ENCODE results near the gene RPS27. TPM values are rescaled to one million over a fixed set of nuclear protein-coding genes. Genes with fewer than 3 reads are reported as not detected.

The RPS27 gene
- polyA plus RNA-seq, 2 of the 4 experiments (the other 2 are of a cell fraction) = 4,831 to 5,586 TPM

GRCh38 chr1:153985341-153985912 is 5.1 kb upstream of the RPS27 start:
- 21% methylated on average over 7 of the region's 7 CpGs for WGBS (ENCODE audit: missing lambda C conversion rate)
- DNase-seq (ENCODE audit: low read depth in 1 of 2, low spot score in 1 of 2) = no peak
- Histone ChIP-seq H3K4me3 (peak overlapping the region; percentile 60), H3K4me1 (peaks cover 10% of the 10 kb centered on the region), H3K4me2 (peak overlapping the region; percentile 85), H3K27ac (peak overlapping the region; percentile 79 to 88), H3K9me3 (no peaks in the 10 kb centered on the region)
- CTCF ChIA-PET = interaction anchor here (0.5 to 5.4 kb wide), 20 partner anchors 10 to 633 kb away, joined by 3 to 90 read pairs (median 6); partner anchors contain the start of genes CREB3L4, DENND4B, JTB and SLC39A1
- no peak for FAIRE-seq
- POLR2A ChIA-PET = interaction anchor here (0.9 to 2.4 kb wide), 6 partner anchors 8 to 314 kb away, joined by 3 to 13 read pairs (median 6); partner anchors contain the start of genes CREB3L4, ILF2, JTB and SLC39A1
- TF ChIP-seq KDM1A (IDR thresholded peaks at IDR 0.05; ENCODE audit: low read depth) = no peak
- TF ChIP-seq FOSL2 (IDR thresholded peaks at IDR 0.05) = no peak
- peak; percentile 69 for TF ChIP-seq FOSL2 (CRISPR knock-in tag; IDR thresholded peaks at IDR 0.05)
- ATAC-seq = 0 out of 6 replicates have a peak, but pooled peaks of 1 of the 2 experiments have one; percentile 4

GRCh38 chr1:153985941-153986761 is 4.4 kb upstream of the RPS27 start, which contains the start of gene RAB13:
Gene RAB13, minus strand, starts transcription at chr1:153986339. Its CDS starts 103 bp downstream, at chr1:153986236.
- ChIA-PET CTCF (interaction anchor here (0.5 to 5.4 kb wide), 63 partner anchors 11 to 631 kb away, joined by 3 to 90 read pairs (median 4); partner anchors contain the start of genes CREB3L4, CRTC2, DENND4B and GATAD2B), POLR2A (interaction anchor here (0.6 to 2.4 kb wide), 8 partner anchors 9 to 454 kb away, joined by 3 to 13 read pairs (median 4); partner anchors contain the start of genes CREB3L4, ILF2, JTB and SLC39A1)
- Histone ChIP-seq H3K4me2 (peak within 1 kb of the TSS; percentile 85), H3K9me3 (no peaks in the 10 kb centered on the region), H3K27ac (peak within 1 kb of the TSS; percentile 79 to 88), H3K4me1 (peaks cover 10% of the 10 kb centered on the region), H3K4me3 (peak within 1 kb of the TSS; percentile 60)
- TF ChIP-seq BCL3 (IDR thresholded peaks at IDR 0.05) (peak; percentile 49; the same call in 1 of the 3 replicates), POLR2A (IDR thresholded peaks at IDR 0.05; ENCODE audit: low read length) (peak; percentile 38; the same call in 1 of the 2 replicates), CEBPB (IDR thresholded peaks at IDR 0.05) (no peak), SREBF2 (IDR thresholded peaks at IDR 0.05) (no peak), JUN (IDR thresholded peaks at IDR 0.05) (peak; percentile 25 to 33; a peak in 2 of 5 replicates), RFX5 (IDR thresholded peaks at IDR 0.05) (0 out of 2 replicates have a peak, but pooled peaks have one; percentile 26)
- FAIRE-seq (no peak), DNase-seq (ENCODE audit: low read depth in 1 of 2, low spot score in 1 of 2) (peak; percentile 84 to 94), ATAC-seq (peak; percentile 90 to 92)
- WGBS (ENCODE audit: missing lambda C conversion rate) = under 1% methylated on average over 18 of the region's 32 CpGs

GRCh38 chr1:153987621-153988020 is 2.9 kb upstream of the RPS27 start:
- no peak for DNase-seq (ENCODE audit: low read depth in 1 of 2, low spot score in 1 of 2)
- no peak for ATAC-seq
- Histone ChIP-seq H3K4me2 (no peak overlapping the region), H3K4me3 (no peak overlapping the region), H3K9me3 (no peaks in the 10 kb centered on the region), H3K4me1 (peaks cover 19% of the 10 kb centered on the region), H3K27ac (peak overlapping the region in 1 of 2 experiments; percentile 88; a peak in 2 of 6 replicates)
- no peak for FAIRE-seq
- TF ChIP-seq GATA3 (IDR thresholded peaks at IDR 0.05; ENCODE audit: borderline replicate concordance) (no peak), ELK1 (IDR thresholded peaks at IDR 0.05; ENCODE audit: low read depth, low read length) (no peak), HEYL (CRISPR knock-in tag; IDR thresholded peaks at IDR 0.05) (no peak), ZC3H11A (IDR thresholded peaks at IDR 0.05) (no peak), CHD4 (IDR thresholded peaks at IDR 0.05; ENCODE audit: borderline replicate concordance) (no peak), RAD21 (conservative IDR thresholded peaks at IDR 0.05 in 1 of 2, IDR thresholded peaks at IDR 0.05 in 1 of 2) (no peak), JUNB (IDR thresholded peaks at IDR 0.05) (no peak)
- 89% methylated on average over 8 of the region's 8 CpGs for WGBS (ENCODE audit: missing lambda C conversion rate)
- ChIA-PET POLR2A (interaction anchor here (1.0 to 1.9 kb wide), 2 partner anchors 20 to 24 kb away, joined by 3 to 13 read pairs; partner anchors contain the start of genes CREB3L4 and SLC39A1), CTCF (interaction anchor here (0.7 to 5.4 kb wide), 29 partner anchors 12 to 477 kb away, joined by 3 to 90 read pairs (median 9); partner anchors contain the start of genes CREB3L4, DENND4B, GATAD2B and JTB)
